Effector memory CD4-positive, alpha-beta T cell (primary cell): ENCODE results near the gene NGEF.

Experiments used
- DNase-seq, 3 donors: peaks; one replicate each; pipeline ENCODE4 v3.0.0-alpha.2; 2020
- H3K27ac ChIP-seq: 2 replicates; pipeline ENCODE4 v1.7.0; 2013; ENCODE audit warnings: mild to moderate bottlenecking, low read length, moderate library complexity; ENCODE audit not compliant: insufficient read depth, poor library complexity, severe bottlenecking
- H3K27me3 ChIP-seq: replicated peaks from 2 replicates; pipeline ENCODE4 v1.7.0; 2013; ENCODE audit warnings: mild to moderate bottlenecking, low read length; ENCODE audit not compliant: insufficient read depth, control insufficient read depth, poor library complexity, severe bottlenecking
- H3K36me3 ChIP-seq: 2 replicates; pipeline ENCODE4 v1.7.0; 2013; ENCODE audit warnings: mild to moderate bottlenecking, low read length, moderate library complexity; ENCODE audit not compliant: control insufficient read depth, insufficient read depth
- H3K4me1 ChIP-seq: 2 replicates; pipeline ENCODE4 v1.7.0; 2013; ENCODE audit warnings: low read length, mild to moderate bottlenecking; ENCODE audit not compliant: control insufficient read depth, insufficient read depth, poor library complexity, severe bottlenecking
- H3K4me3 ChIP-seq: 2 replicates; pipeline ENCODE4 v1.7.0; 2013; ENCODE audit warnings: low read length, low read depth, mild to moderate bottlenecking; ENCODE audit not compliant: insufficient read depth, poor library complexity, severe bottlenecking
- H3K9me3 ChIP-seq: 2 replicates; pipeline ENCODE4 v1.7.0; 2013; ENCODE audit warnings: mild to moderate bottlenecking, low read length, moderate library complexity; ENCODE audit not compliant: control insufficient read depth

NGEF gene

GRCh38 chr2:232955856-232956255 lies 57.2 kb downstream of the NGEF start:
- no peaks in the 10 kb centered on the region for H3K9me3 ChIP-seq
- no peaks in the 10 kb centered on the region for H3K4me1 ChIP-seq
- no peak for DNase-seq
- H3K4me3 ChIP-seq: no peak overlapping the region
- H3K27ac ChIP-seq: no peak overlapping the region
- no peaks in the 10 kb centered on the region for H3K36me3 ChIP-seq
- H3K27me3 ChIP-seq: no peaks in the 10 kb centered on the region

GRCh38 chr2:232954691-232955090 lies 58.4 kb downstream of the NGEF start:
- Histone ChIP-seq H3K9me3 (no peaks in the 10 kb centered on the region), H3K4me1 (no peaks in the 10 kb centered on the region), H3K36me3 (no peaks in the 10 kb centered on the region), H3K27me3 (no peaks in the 10 kb centered on the region), H3K4me3 (no peak overlapping the region), H3K27ac (no peak overlapping the region)
- no peak for DNase-seq

- Histone ChIP-seq H3K27me3 (no peaks in the 10 kb centered on the region), H3K36me3 (no peaks in the 10 kb centered on the region), H3K27ac (no peak overlapping the region), H3K4me3 (no peak overlapping the region), H3K9me3 (no peaks in the 10 kb centered on the region), H3K4me1 (no peaks in the 10 kb centered on the region)
- DNase-seq: no peak
Measured at GRCh38 chr2:232951891-232952290, 61.2 kb downstream of the NGEF start.

- Histone ChIP-seq H3K36me3 (no peaks in the 10 kb centered on the region), H3K4me1 (no peaks in the 10 kb centered on the region), H3K27ac (no peak overlapping the region), H3K4me3 (no peak overlapping the region), H3K9me3 (no peaks in the 10 kb centered on the region), H3K27me3 (no peaks in the 10 kb centered on the region)
- DNase-seq: no peak
Measured at GRCh38 chr2:232951181-232951580, 61.9 kb downstream of the NGEF start.

- Histone ChIP-seq H3K27ac (no peak overlapping the region), H3K4me1 (no peaks in the 10 kb centered on the region), H3K4me3 (no peak overlapping the region), H3K9me3 (no peaks in the 10 kb centered on the region), H3K36me3 (no peaks in the 10 kb centered on the region), H3K27me3 (no peaks in the 10 kb centered on the region)
- DNase-seq: no peak
Measured at GRCh38 chr2:232950751-232951150, 62.3 kb downstream of the NGEF start.

- H3K27ac ChIP-seq: no peak overlapping the region
- no peaks in the 10 kb centered on the region for H3K4me1 ChIP-seq
- no peaks in the 10 kb centered on the region for H3K36me3 ChIP-seq
- H3K27me3 ChIP-seq: no peaks in the 10 kb centered on the region
- H3K4me3 ChIP-seq: no peak overlapping the region
- H3K9me3 ChIP-seq: no peaks in the 10 kb centered on the region
- DNase-seq: no peak
Measured at GRCh38 chr2:232949016-232949415, 64.0 kb downstream of the NGEF start.

GRCh38 chr2:232942831-232943230 lies 70.2 kb downstream of the NGEF start:
- Histone ChIP-seq H3K9me3 (no peaks in the 10 kb centered on the region), H3K4me3 (no peak overlapping the region), H3K27me3 (no peaks in the 10 kb centered on the region), H3K36me3 (no peaks in the 10 kb centered on the region), H3K4me1 (no peaks in the 10 kb centered on the region), H3K27ac (no peak overlapping the region)
- no peak for DNase-seq

GRCh38 chr2:232941912-232942594 lies 71.0 kb downstream of the NGEF start:
- Histone ChIP-seq H3K27ac (no peak overlapping the region), H3K27me3 (no peaks in the 10 kb centered on the region), H3K4me1 (no peaks in the 10 kb centered on the region), H3K4me3 (no peak overlapping the region), H3K9me3 (no peaks in the 10 kb centered on the region), H3K36me3 (no peaks in the 10 kb centered on the region)
- no peak for DNase-seq

- H3K9me3 ChIP-seq: no peaks in the 10 kb centered on the region
- H3K27me3 ChIP-seq: no peaks in the 10 kb centered on the region
- no peak overlapping the region for H3K4me3 ChIP-seq
- no peak overlapping the region for H3K27ac ChIP-seq
- H3K4me1 ChIP-seq: no peaks in the 10 kb centered on the region
- no peak for DNase-seq
- H3K36me3 ChIP-seq: no peaks in the 10 kb centered on the region
Measured at GRCh38 chr2:232941400-232941799, 71.7 kb downstream of the NGEF start.

GRCh38 chr2:232940724-232941123 lies 72.3 kb downstream of the NGEF start:
- H3K27ac ChIP-seq: no peak overlapping the region
- no peak for DNase-seq
- no peaks in the 10 kb centered on the region for H3K9me3 ChIP-seq
- no peaks in the 10 kb centered on the region for H3K36me3 ChIP-seq
- no peaks in the 10 kb centered on the region for H3K27me3 ChIP-seq
- no peak overlapping the region for H3K4me3 ChIP-seq
- no peaks in the 10 kb centered on the region for H3K4me1 ChIP-seq
